Activated CD8-positive, alpha-beta T cell treated with anti-CD3 and anti-CD28 coated beads, Interleukin-2, amount 10 ng/mL, durations not matched to agents 7 days and 5 days (primary cell): ENCODE measurements around the gene ZNF653. TPM values are rescaled to one million over a fixed set of nuclear protein-coding genes. Genes with fewer than 3 reads are reported as not detected.

Experiments used
- ATAC-seq: fragments of 150-1000 bp; cut with Tn5 transposase; one replicate; pipeline ENCODE4 v1.10.0; 2021; ENCODE audit warnings: moderate library complexity
- CTCF ChIA-PET: fragments of 350-600 bp; sonication (Branson Sonifier 250); formaldehyde crosslinking; loops from one replicate; lab custom pipeline; 2021; ENCODE audit warnings: antibody characterized with exemption; lab: Charles Lee
- POLR2A ChIA-PET: fragments of 350-600 bp; sonication (Branson Sonifier 250); formaldehyde crosslinking; loops from one replicate; lab custom pipeline; 2021; ENCODE audit warnings: antibody characterized with exemption; lab: Charles Lee
- DNase-seq: peaks from one replicate; pipeline ENCODE4 v3.0.0-alpha.2; 2020
- H3K27ac Mint-ChIP-seq: one replicate; pipeline ENCODE4 v1.8.0; 2021; ENCODE audit warnings: mild to moderate bottlenecking, mixed read lengths
- H3K27me3 Mint-ChIP-seq: one replicate; pipeline ENCODE4 v1.8.0; 2021; ENCODE audit warnings: low read depth, mixed read lengths
- H3K36me3 Mint-ChIP-seq: one replicate; pipeline ENCODE4 v1.8.0; 2021; ENCODE audit warnings: low read depth, mixed read lengths
- H3K4me1 Mint-ChIP-seq: one replicate; pipeline ENCODE4 v1.8.0; 2021; ENCODE audit warnings: low read depth, mixed read lengths
- H3K4me3 Mint-ChIP-seq: one replicate; pipeline ENCODE4 v1.8.0; 2021; ENCODE audit warnings: mild to moderate bottlenecking, mixed read lengths
- H3K9me3 Mint-ChIP-seq: one replicate; pipeline ENCODE4 v1.8.0; 2022; ENCODE audit warnings: mixed read lengths; ENCODE audit not compliant: insufficient read depth
- total RNA-seq, 2 experiments: library from RNA; stranded (reverse); gene quantifications; one replicate each; pipeline ENCODE4 v1.2.3, GENCODE V29; 2021

ZNF653 gene
- total RNA-seq, 2 experiments from 2014 or later = 20.1 to 21.8 TPM

- H3K27ac Mint-ChIP-seq = no peak overlapping the region
- ChIA-PET POLR2A (no interaction called here), CTCF (interaction anchor here (1.4 kb wide), 1 partner anchor 12 kb away, joined by 6 read pairs; no protein-coding TSS in a partner anchor)
- H3K4me3 Mint-ChIP-seq = no peak overlapping the region
- H3K9me3 Mint-ChIP-seq = no peaks in the 10 kb centered on the region
- DNase-seq = no peak
- H3K36me3 Mint-ChIP-seq = peaks cover 14% of the 10 kb centered on the region
- ATAC-seq = no peak
- H3K4me1 Mint-ChIP-seq = no peaks in the 10 kb centered on the region
- no peaks in the 10 kb centered on the region for H3K27me3 Mint-ChIP-seq
These were observed 10.9 kb downstream of the ZNF653 start for GRCh38 chr19:11494634-11495285.

- Mint-ChIP-seq H3K4me3 (no peak overlapping the region), H3K9me3 (no peaks in the 10 kb centered on the region), H3K27ac (no peak overlapping the region), H3K27me3 (no peaks in the 10 kb centered on the region), H3K4me1 (no peaks in the 10 kb centered on the region), H3K36me3 (peaks cover 11% of the 10 kb centered on the region)
- POLR2A ChIA-PET = interaction anchor here (0.6 kb wide), 1 partner anchor 32 kb away, joined by 3 read pairs; no protein-coding TSS in a partner anchor
- CTCF ChIA-PET = no interaction called here
- DNase-seq (no peak), ATAC-seq (no peak)
These were observed 16.3 kb downstream of the ZNF653 start for GRCh38 chr19:11489378-11489777.

- H3K4me3 Mint-ChIP-seq = no peak overlapping the region
- ATAC-seq = no peak
- no peak for DNase-seq
- no peaks in the 10 kb centered on the region for H3K9me3 Mint-ChIP-seq
- CTCF ChIA-PET = no interaction called here
- no peak overlapping the region for H3K27ac Mint-ChIP-seq
- peaks cover 16% of the 10 kb centered on the region for H3K4me1 Mint-ChIP-seq
- POLR2A ChIA-PET = no interaction called here
- H3K27me3 Mint-ChIP-seq = peaks cover 1% of the 10 kb centered on the region
- peaks cover 11% of the 10 kb centered on the region for H3K36me3 Mint-ChIP-seq
These were observed 18.8 kb downstream of the ZNF653 start for GRCh38 chr19:11486661-11487503.

GRCh38 chr19:11485245-11485837 is 20.3 kb downstream of the ZNF653 start:
- ChIA-PET POLR2A (interaction anchor here (0.6 to 1.3 kb wide), 3 partner anchors 16 to 110 kb away, joined by 3 to 5 read pairs (median 3); no protein-coding TSS in a partner anchor), CTCF (interaction anchor here (0.6 to 1.7 kb wide), 3 partner anchors 51 to 691 kb away, joined by 4 read pairs; no protein-coding TSS in a partner anchor)
- Mint-ChIP-seq H3K27ac (no peak overlapping the region), H3K9me3 (no peaks in the 10 kb centered on the region), H3K36me3 (peaks cover 11% of the 10 kb centered on the region), H3K27me3 (peaks cover 9% of the 10 kb centered on the region), H3K4me3 (no peak overlapping the region), H3K4me1 (peaks cover 23% of the 10 kb centered on the region)
- DNase-seq = no peak
- ATAC-seq = no peak

- Mint-ChIP-seq H3K4me1 (peaks cover 28% of the 10 kb centered on the region), H3K27me3 (peaks cover 17% of the 10 kb centered on the region), H3K36me3 (peaks cover 6% of the 10 kb centered on the region), H3K4me3 (no peak overlapping the region), H3K9me3 (no peaks in the 10 kb centered on the region), H3K27ac (no peak overlapping the region)
- ATAC-seq (no peak), DNase-seq (no peak)
- ChIA-PET CTCF (interaction anchor here (0.6 to 2.4 kb wide), 25 partner anchors 10 to 344 kb away, joined by 3 to 36 read pairs (median 5); partner anchors contain the start of genes PRKCSH, RAB3D, SPC24 and SWSAP1), POLR2A (no interaction called here)
These were observed 22.1 kb downstream of the ZNF653 start for GRCh38 chr19:11483366-11484111.

- H3K4me3 Mint-ChIP-seq = peak overlapping the region; percentile 70
- DNase-seq = peak; percentile 91
- H3K27me3 Mint-ChIP-seq = peaks cover 27% of the 10 kb centered on the region
- H3K27ac Mint-ChIP-seq = peak overlapping the region; percentile 72
- ChIA-PET POLR2A (interaction anchor here (1.1 to 1.6 kb wide), 2 partner anchors 101 to 107 kb away, joined by 4 to 7 read pairs; no protein-coding TSS in a partner anchor), CTCF (interaction anchor here (0.6 to 2.4 kb wide), 35 partner anchors 9 to 447 kb away, joined by 3 to 36 read pairs (median 4); partner anchors contain the start of genes CCDC159, PRKCSH, RAB3D and SPC24)
- peak; percentile 80 for ATAC-seq
- H3K36me3 Mint-ChIP-seq = peaks cover 6% of the 10 kb centered on the region
- peaks cover 28% of the 10 kb centered on the region for H3K4me1 Mint-ChIP-seq
- H3K9me3 Mint-ChIP-seq = no peaks in the 10 kb centered on the region
These were observed 23.1 kb downstream of the ZNF653 start for GRCh38 chr19:11482384-11483050.

- peak; percentile 83 for ATAC-seq
- CTCF ChIA-PET = interaction anchor here (0.7 to 2.4 kb wide), 28 partner anchors 8 to 446 kb away, joined by 3 to 36 read pairs (median 4); partner anchors contain the start of genes CCDC159, PRKCSH, RAB3D and SPC24
These were observed 23.9 kb downstream of the ZNF653 start for GRCh38 chr19:11481534-11482383.

GRCh38 chr19:11480715-11481533 is 24.7 kb downstream of the ZNF653 start, which contains the start of gene ELAVL3:
TSS of gene ELAVL3 (minus strand) at chr19:11481046. CDS start at chr19:11480608, 438 bp downstream.
- peak within 1 kb of the TSS; percentile 70 for H3K4me3 Mint-ChIP-seq
- ATAC-seq (no peak), DNase-seq (no peak)
- H3K27me3 Mint-ChIP-seq = peaks cover 34% of the 10 kb centered on the region
- peaks cover 6% of the 10 kb centered on the region for H3K36me3 Mint-ChIP-seq
- no peak within 1 kb of the TSS for H3K27ac Mint-ChIP-seq
- H3K9me3 Mint-ChIP-seq = no peaks in the 10 kb centered on the region
- CTCF ChIA-PET = interaction anchor here (1.2 to 2.4 kb wide), 3 partner anchors 100 to 106 kb away, joined by 3 to 35 read pairs (median 6); partner anchors contain the start of gene SWSAP1
- POLR2A ChIA-PET = no interaction called here
- peaks cover 28% of the 10 kb centered on the region for H3K4me1 Mint-ChIP-seq

More at GRCh38 chr19:11481534-11482383, 23.9 kb downstream of the ZNF653 start:
- peaks cover 28% of the 10 kb centered on the region for H3K4me1 Mint-ChIP-seq
- POLR2A ChIA-PET = interaction anchor here (1.1 to 1.6 kb wide), 2 partner anchors 101 to 106 kb away, joined by 4 to 7 read pairs; no protein-coding TSS in a partner anchor
- DNase-seq = peak; percentile 84
- peak overlapping the region; percentile 70 for H3K4me3 Mint-ChIP-seq
- peaks cover 34% of the 10 kb centered on the region for H3K27me3 Mint-ChIP-seq
- H3K9me3 Mint-ChIP-seq = no peaks in the 10 kb centered on the region
- peaks cover 6% of the 10 kb centered on the region for H3K36me3 Mint-ChIP-seq
- H3K27ac Mint-ChIP-seq = no peak overlapping the region
